ENCODE results near the gene PCBD2. TPM values are rescaled to one million over a fixed set of nuclear protein-coding genes. Genes with fewer than 3 reads are reported as not detected.
"Not testable (repeated sequence)": the region's sequence is repeated elsewhere in the genome, so short reads cannot be mapped to it uniquely, and the experiment has no call there.

PCBD2 gene
- total RNA-seq, 1 experiment from 2014 or later: 15.1 TPM

GRCh38 chr5:134957920-134958608, 53.1 kb downstream of the PCBD2 start:
- DNase-seq (ENCODE audit: extremely low read depth, low read depth): no peak

DNA sequence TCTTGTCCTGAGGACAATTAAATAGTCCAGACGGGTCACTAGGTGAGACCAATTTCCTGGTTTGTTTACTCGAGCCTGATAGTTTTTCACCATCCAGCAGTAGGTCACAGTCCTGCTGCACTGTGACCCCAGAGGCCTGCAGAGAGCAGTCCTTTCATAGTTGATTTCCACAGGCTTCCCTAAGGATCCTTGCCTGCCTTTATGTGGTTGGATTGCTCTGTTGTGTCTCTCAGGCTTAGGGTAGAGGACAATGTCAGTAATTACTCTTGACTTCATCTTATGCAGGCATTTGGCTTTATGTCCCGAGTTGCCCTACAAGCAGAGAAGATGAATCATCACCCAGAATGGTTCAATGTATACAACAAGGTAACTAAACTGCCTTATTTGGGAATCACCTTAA, 53.8 kb downstream of the PCBD2 start:
- no peak for DNase-seq (ENCODE audit: extremely low read depth, low read depth)

DNA sequence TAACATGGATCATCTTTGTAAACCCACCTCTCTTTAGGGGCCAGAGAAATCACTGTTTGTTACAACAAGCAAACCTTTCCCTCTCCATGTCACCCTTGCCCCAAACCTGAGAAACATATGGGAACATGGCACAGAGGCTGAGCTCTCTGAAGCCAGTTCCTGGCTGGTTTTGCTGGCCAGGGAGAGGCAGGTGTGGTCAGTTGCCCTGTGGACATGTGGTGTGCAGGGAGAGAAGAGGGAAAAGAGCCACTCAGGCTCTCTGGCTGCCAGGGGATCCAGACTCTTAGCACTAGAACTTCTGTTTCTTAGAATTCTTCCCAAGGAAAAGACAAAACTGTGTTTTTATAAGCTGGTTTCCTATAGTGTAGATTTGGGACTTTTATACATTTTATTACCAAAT, 58.2 kb downstream of the PCBD2 start:
- DNase-seq (ENCODE audit: extremely low read depth, low read depth): no peak

DNA sequence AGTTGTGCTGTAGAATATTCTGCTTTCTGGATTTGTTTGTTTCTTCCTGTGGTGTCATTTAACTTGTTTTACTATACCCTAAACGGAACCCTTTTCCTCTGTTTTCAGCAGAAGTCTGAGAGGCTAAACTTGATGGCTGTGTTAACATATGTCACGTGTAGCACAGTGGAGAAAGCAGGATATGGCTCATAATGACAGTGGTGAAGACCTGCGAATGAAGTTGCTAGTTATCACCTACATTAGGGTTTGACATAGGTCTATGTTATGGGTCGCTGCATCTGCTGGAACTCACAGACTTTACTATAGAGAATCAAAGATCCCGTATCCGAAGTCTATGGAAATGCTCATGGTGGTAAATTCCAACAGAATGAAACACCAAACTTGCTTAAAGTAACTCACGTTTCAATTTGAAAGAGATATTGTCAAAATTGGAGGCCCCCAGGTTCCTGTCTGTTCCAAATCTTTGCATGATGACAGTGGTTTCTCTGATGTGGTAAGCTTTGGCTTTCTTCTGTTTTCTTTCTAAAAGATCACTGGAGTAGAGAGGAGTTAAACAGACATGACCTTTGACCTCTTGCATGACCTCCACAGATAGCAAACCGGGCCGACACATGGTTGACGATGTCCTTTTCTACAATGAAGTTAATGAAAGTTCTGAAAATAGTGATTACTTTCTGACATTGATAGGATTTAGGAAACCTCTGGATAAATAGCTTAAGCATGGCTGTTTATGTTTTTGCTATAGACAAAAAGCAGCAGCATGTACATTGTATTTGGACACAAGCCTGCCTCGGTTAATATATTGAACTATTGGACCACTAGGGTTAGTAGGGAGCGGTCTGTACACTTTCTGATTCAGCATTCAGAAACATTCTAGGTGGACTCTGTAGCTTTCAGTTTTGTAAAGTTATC, 59.7 kb downstream of the PCBD2 start:
- no peak for DNase-seq (ENCODE audit: extremely low read depth, low read depth)

- no peak for DNase-seq (ENCODE audit: extremely low read depth, low read depth)
Measured at GRCh38 chr5:134965271-134965825, 60.4 kb downstream of the PCBD2 start.

- DNase-seq (ENCODE audit: extremely low read depth, low read depth): no peak
Measured at GRCh38 chr5:134967607-134968006, 62.7 kb downstream of the PCBD2 start, which contains the start of gene CATSPER3. TSS of gene CATSPER3 (plus strand) at chr5:134967907. CDS start at chr5:134967992, 85 bp downstream.

- DNase-seq (ENCODE audit: extremely low read depth, low read depth): no peak
Measured at GRCh38 chr5:134968055-134968454, 63.1 kb downstream of the PCBD2 start.

- no peak for DNase-seq (ENCODE audit: extremely low read depth, low read depth)
Measured at GRCh38 chr5:134969166-134969565, 64.2 kb downstream of the PCBD2 start.

- DNase-seq (ENCODE audit: extremely low read depth, low read depth): no peak
Measured at GRCh38 chr5:134975078-134975715, 70.3 kb downstream of the PCBD2 start.

DNA sequence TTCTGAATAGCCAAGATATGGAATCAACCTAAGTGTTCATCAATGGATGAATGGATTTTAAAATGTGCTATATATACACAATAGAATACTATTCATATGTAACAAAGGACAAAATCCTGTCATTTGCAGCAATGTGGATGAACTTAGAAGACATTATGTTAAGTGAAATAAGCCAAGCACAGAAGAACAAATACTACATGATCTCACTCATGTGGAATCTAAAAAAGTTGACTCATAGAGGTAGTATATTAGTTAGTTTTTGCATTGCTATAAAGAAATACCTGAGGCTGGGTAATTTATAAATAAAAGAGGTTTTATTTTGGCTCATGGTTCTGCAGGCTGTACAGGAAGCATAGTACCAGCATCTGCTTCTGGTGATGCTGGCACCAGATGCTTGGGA, 70.9 kb downstream of the PCBD2 start:
- no peak for DNase-seq (ENCODE audit: extremely low read depth, low read depth)

DNA sequence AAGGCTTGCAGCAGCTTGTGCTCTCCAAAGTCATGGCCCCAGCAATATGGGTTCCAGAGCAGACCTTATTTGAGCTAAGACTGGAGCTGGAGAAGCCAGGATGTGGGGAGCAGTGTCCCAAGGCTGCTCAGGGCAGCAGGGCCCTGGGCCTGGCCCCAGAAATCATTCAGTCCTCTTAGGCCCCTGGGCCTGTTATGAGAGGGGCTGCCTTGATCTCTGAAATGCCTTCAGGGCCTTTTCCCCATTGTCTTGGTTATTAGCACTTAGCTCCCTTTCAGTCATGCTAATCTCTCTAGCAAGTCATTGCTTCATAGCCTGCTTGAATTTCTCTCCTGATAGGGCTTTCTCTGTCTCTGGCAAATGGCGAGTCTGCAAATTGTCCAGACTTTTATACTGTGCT, 71.9 kb downstream of the PCBD2 start:
- no peak for DNase-seq (ENCODE audit: extremely low read depth, low read depth)

GRCh38 chr5:134979416-134979815, 74.5 kb downstream of the PCBD2 start:
- DNase-seq (ENCODE audit: extremely low read depth, low read depth): no peak

DNA sequence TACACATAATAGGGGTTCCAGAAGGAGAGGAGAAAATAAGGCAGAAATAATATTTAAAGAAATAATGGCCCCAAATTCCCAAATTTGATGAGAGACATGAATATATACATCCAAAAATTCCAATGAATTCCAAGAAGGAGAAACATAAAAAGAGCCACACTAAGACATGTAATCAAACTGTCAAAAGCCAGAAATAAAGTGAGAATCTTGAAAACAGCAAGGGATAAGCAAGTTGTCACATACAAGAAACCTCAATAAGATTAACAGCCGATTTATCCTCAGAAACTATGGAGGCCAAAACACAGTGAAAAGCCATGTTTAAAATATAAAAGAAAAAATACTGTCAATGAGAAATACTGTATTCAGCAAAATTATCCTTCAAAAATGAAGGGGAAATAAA, 77.3 kb downstream of the PCBD2 start:
- no peak for DNase-seq (ENCODE audit: extremely low read depth, low read depth)

GRCh38 chr5:134989266-134989830, 84.4 kb downstream of the PCBD2 start:
- DNase-seq (ENCODE audit: extremely low read depth, low read depth): no peak

DNA sequence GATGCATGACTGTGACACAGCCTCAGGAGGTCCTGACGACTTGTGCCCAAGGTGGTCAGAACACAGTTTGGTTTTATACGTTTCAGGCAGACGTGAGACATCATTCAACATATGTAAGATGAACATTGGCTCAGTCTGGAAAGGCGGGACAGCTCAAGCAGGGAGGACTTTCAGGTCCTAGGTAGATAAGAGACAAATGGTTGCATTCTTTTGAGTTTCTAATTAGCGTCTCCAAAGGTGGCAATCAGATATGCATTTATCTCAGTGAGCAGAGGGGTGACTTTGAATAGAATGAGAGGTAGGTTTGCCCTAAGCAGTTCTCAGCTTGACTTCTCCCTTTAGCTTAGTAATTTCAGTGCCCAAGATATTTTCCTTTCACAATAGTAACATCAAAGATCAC, 85.3 kb downstream of the PCBD2 start:
- DNase-seq (ENCODE audit: extremely low read depth, low read depth): not testable (repeated sequence)

- DNase-seq (ENCODE audit: extremely low read depth, low read depth): no peak
Measured at GRCh38 chr5:134992148-134992547, 87.2 kb downstream of the PCBD2 start.

DNA sequence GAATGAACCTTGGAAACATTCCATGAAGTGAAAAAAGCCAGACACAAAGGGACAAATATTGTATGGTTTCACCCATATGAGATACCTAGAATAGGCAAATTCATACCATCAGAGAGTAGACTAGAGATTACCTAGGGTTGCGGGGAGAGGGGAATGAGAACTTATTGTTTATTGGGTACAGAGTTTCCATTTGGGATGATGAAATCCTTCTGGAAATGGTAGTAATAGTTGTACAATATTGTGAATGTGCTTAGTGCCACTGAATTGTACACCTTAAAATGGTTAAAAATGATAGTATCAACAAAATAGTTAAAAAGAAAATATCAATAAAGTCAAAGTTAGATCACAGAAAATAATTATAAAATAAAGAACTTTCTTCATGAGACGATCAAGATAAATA, 88.2 kb downstream of the PCBD2 start:
- DNase-seq (ENCODE audit: extremely low read depth, low read depth): no peak

GRCh38 chr5:134994560-134995156, 89.7 kb downstream of the PCBD2 start:
- no peak for DNase-seq (ENCODE audit: extremely low read depth, low read depth)

GRCh38 chr5:134995850-134996402, 91.0 kb downstream of the PCBD2 start:
- no peak for DNase-seq (ENCODE audit: extremely low read depth, low read depth)

GRCh38 chr5:134997015-134997414, 92.1 kb downstream of the PCBD2 start:
- DNase-seq (ENCODE audit: extremely low read depth, low read depth): no peak
